Gastroesophageal sphincter (tissue), 3 donors: Measurements from ENCODE around the gene MEG3.

Source experiments
- CTCF ChIP-seq, 4 experiments: fragments of 200-600 bp in 2 of 4; fragments of 450-650 bp in 2 of 4; sonication (generic) in 1 of 4; IDR thresholded peaks; one replicate each; pipeline ENCODE4 v1.5.1; 2017 to 2019; ENCODE audit warnings: antibody characterized with exemption in 4 of 4, mild to moderate bottlenecking in 2 of 4, moderate library complexity in 2 of 4
- EP300 ChIP-seq: sonication (generic); formaldehyde crosslinking; IDR thresholded peaks from one replicate; pipeline ENCODE4 v1.6.1; 2017; ENCODE audit warnings: antibody characterized with exemption, mild to moderate bottlenecking
- POLR2A ChIP-seq, 2 donors: fragments of 450-650 bp; IDR thresholded peaks; one replicate each; pipeline ENCODE4 v1.6.1; 2017; ENCODE audit warnings: antibody characterized with exemption in 2 of 2, mild to moderate bottlenecking in 2 of 2, moderate library complexity in 1 of 2
- POLR2AphosphoS5 ChIP-seq: sonication (generic); formaldehyde crosslinking; IDR thresholded peaks from one replicate; pipeline ENCODE4 v1.6.1; 2017; ENCODE audit warnings: antibody characterized with exemption

- no peak for TF ChIP-seq POLR2A (IDR thresholded peaks at IDR 0.05)
- no peak for TF ChIP-seq EP300
- no peak for TF ChIP-seq CTCF (IDR thresholded peaks at IDR 0.05)
- no peak for TF ChIP-seq POLR2AphosphoS5
Observed at GRCh38 chr14:100824901-100825712, 811 bp upstream of the MEG3 start.
